Measurements from ENCODE around the gene FAT1.

FAT1 gene

DNA sequence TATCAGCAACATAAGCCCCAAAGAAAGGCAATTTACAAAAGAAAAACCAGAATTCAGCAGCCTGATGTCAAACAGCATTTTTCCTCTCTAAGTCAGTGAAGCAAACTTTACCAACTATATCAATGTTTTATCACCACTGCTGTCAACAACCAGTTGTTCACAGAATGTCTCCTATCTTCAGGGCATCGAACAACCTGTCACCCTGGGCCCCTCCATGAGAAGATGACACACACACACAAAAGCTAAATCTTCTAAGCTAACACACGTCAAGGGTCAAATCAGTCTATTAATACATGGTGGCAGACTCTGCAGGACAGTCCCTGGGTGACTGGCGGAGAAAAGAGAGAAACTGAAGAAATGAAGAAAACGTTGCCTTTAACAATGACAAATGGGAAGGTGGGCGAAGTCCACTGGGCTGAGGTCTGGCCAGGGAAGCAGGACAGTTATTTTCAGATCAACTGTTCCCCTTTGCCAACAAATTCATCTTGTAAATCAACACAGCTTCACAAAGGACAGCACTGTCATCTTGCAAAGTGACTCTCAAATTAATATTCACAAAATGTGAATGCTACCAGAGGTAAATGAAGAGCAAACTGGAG lies 13.0 kb downstream of the FAT1 start:
- no CpG with 5 or more reads among the region's 5 CpGs for WGBS (ENCODE audit: extremely low coverage, insufficient coverage, insufficient read length)
- Histone ChIP-seq H3K4me1 (ENCODE audit: control insufficient read depth in 1 of 2, insufficient read depth in 2 of 2, low read length in 2 of 2) (peaks cover 0 to 2% of the 10 kb centered on the region in 2 experiments), H3K9me3 (ENCODE audit: insufficient read depth, low read depth, low read length) (no peaks in the 10 kb centered on the region), H3K18ac (ENCODE audit: low read length) (no peak overlapping the region), H2BK120ac (ENCODE audit: insufficient read depth, low read length, poor library complexity) (no peak overlapping the region), H2AK5ac (ENCODE audit: low read length) (no peak overlapping the region), H3K14ac (ENCODE audit: low read length) (no peak overlapping the region), H4K8ac (ENCODE audit: low read depth, low read length) (no peak overlapping the region), H3K79me2 (ENCODE audit: control insufficient read depth, insufficient read depth, low read length, poor library complexity) (peaks cover 14% of the 10 kb centered on the region), H3K4ac (ENCODE audit: low read depth, low read length) (no peak overlapping the region), H3K4me2 (ENCODE audit: low read length) (no peak overlapping the region), H3K27me3 (ENCODE audit: insufficient read depth, low read length) (no peaks in the 10 kb centered on the region), H3K36me3 (ENCODE audit: control insufficient read depth in 1 of 2, insufficient read depth in 2 of 2, low read length in 2 of 2) (peaks cover 22 to 34% of the 10 kb centered on the region in 2 experiments), H3K79me1 (ENCODE audit: low read length) (no peaks in the 10 kb centered on the region), H2AFZ (ENCODE audit: insufficient read depth, low read length, poor library complexity) (no peak overlapping the region), H3K27ac (ENCODE audit: low read depth, low read length) (no peak overlapping the region), H4K91ac (ENCODE audit: low read depth, low read length) (no peak overlapping the region), H2BK12ac (ENCODE audit: low read length) (no peak overlapping the region), H2BK5ac (ENCODE audit: low read depth, low read length, poor library complexity) (no peak overlapping the region), H3K23ac (ENCODE audit: low read length) (no peak overlapping the region), H3K9ac (ENCODE audit: low read length) (no peak overlapping the region), H3K4me3 (ENCODE audit: low read depth, low read length) (no peak overlapping the region), H4K12ac (ENCODE audit: low read depth, low read length) (no peak overlapping the region)
- no peak for DNase-seq

DNA sequence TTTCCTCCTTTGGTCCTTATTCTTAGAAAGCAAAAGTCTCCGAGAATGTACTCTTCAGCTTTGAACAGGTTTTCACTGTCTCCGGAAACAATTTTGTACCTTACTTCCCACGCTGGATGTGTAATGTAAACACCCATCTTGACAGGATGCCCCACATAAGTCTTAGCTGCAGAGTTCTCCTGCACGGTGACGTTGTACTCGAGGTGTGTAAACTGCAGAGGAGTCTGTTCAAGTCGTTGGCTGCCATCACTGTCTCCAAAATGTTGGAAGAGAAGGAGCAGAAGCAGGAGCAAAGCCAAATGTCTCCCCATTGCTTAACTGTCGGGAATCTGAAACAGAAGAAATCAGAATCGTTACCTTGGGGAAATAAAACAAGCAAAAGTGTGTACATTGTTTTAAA lies 14.1 kb downstream of the FAT1 start:
- peak overlapping the region; percentile 8 for H3K4ac ChIP-seq (ENCODE audit: low read depth, low read length)
- no CpG with 5 or more reads among the region's 9 CpGs for WGBS (ENCODE audit: extremely low coverage, insufficient coverage, insufficient read length)
- H4K91ac ChIP-seq (ENCODE audit: low read depth, low read length) = no peak overlapping the region
- H3K79me1 ChIP-seq (ENCODE audit: low read length) = no peaks in the 10 kb centered on the region
- H3K27ac ChIP-seq (ENCODE audit: low read depth, low read length) = no peak overlapping the region
- no peak overlapping the region for H2AFZ ChIP-seq (ENCODE audit: insufficient read depth, low read length, poor library complexity)
- peaks cover 0 to 2% of the 10 kb centered on the region in 2 experiments for H3K4me1 ChIP-seq (ENCODE audit: control insufficient read depth in 1 of 2, insufficient read depth in 2 of 2, low read length in 2 of 2)
- H3K4me2 ChIP-seq (ENCODE audit: low read length) = no peak overlapping the region
- H4K8ac ChIP-seq (ENCODE audit: low read depth, low read length) = no peak overlapping the region
- no peak overlapping the region for H2BK5ac ChIP-seq (ENCODE audit: low read depth, low read length, poor library complexity)
- no peak overlapping the region for H2BK120ac ChIP-seq (ENCODE audit: insufficient read depth, low read length, poor library complexity)
- H3K4me3 ChIP-seq (ENCODE audit: low read depth, low read length) = no peak overlapping the region
- H3K23ac ChIP-seq (ENCODE audit: low read length) = peak overlapping the region; percentile 11
- no peaks in the 10 kb centered on the region for H3K9me3 ChIP-seq (ENCODE audit: insufficient read depth, low read depth, low read length)
- no peak overlapping the region for H2AK5ac ChIP-seq (ENCODE audit: low read length)
- DNase-seq = no peak
- no peak overlapping the region for H2BK12ac ChIP-seq (ENCODE audit: low read length)
- no peaks in the 10 kb centered on the region for H3K27me3 ChIP-seq (ENCODE audit: insufficient read depth, low read length)
- H3K36me3 ChIP-seq (ENCODE audit: control insufficient read depth in 1 of 2, insufficient read depth in 2 of 2, low read length in 2 of 2) = peaks cover 23 to 39% of the 10 kb centered on the region in 2 experiments
- peaks cover 9% of the 10 kb centered on the region for H3K79me2 ChIP-seq (ENCODE audit: control insufficient read depth, insufficient read depth, low read length, poor library complexity)
- no peak overlapping the region for H4K12ac ChIP-seq (ENCODE audit: low read depth, low read length)
- no peak overlapping the region for H3K18ac ChIP-seq (ENCODE audit: low read length)
- no peak overlapping the region for H3K9ac ChIP-seq (ENCODE audit: low read length)
- no peak overlapping the region for H3K14ac ChIP-seq (ENCODE audit: low read length)

DNA sequence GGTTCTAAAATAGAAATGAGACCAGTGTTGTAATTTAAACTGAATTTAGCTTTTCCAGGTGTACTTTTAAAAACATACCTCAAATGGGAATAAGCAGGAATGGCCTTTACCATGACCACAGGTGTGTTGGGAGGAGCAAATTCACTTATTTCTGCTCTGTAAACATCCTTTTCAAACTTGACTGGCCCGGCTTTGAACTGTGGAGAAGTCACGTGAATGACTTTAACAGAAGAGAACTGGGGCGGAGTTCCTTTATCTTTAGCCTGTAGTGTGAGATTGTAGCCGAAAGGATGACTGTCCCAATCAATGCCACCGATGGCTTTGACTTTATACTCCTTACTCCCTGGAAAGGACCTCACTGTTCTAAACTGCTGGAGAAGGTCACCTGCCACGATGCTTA lies 15.1 kb downstream of the FAT1 start:
- Histone ChIP-seq H3K27ac (ENCODE audit: low read depth, low read length) (no peak overlapping the region), H2BK5ac (ENCODE audit: low read depth, low read length, poor library complexity) (no peak overlapping the region), H2BK120ac (ENCODE audit: insufficient read depth, low read length, poor library complexity) (no peak overlapping the region), H2AK5ac (ENCODE audit: low read length) (no peak overlapping the region), H3K9me3 (ENCODE audit: insufficient read depth, low read depth, low read length) (no peaks in the 10 kb centered on the region), H2AFZ (ENCODE audit: insufficient read depth, low read length, poor library complexity) (no peak overlapping the region), H3K79me1 (ENCODE audit: low read length) (no peaks in the 10 kb centered on the region), H4K8ac (ENCODE audit: low read depth, low read length) (no peak overlapping the region), H4K91ac (ENCODE audit: low read depth, low read length) (no peak overlapping the region), H3K4me1 (ENCODE audit: control insufficient read depth in 1 of 2, insufficient read depth in 2 of 2, low read length in 2 of 2) (peaks cover 0 to 3% of the 10 kb centered on the region in 2 experiments), H3K14ac (ENCODE audit: low read length) (no peak overlapping the region), H3K4me3 (ENCODE audit: low read depth, low read length) (no peak overlapping the region), H3K23ac (ENCODE audit: low read length) (no peak overlapping the region), H3K4ac (ENCODE audit: low read depth, low read length) (no peak overlapping the region), H3K18ac (ENCODE audit: low read length) (peak overlapping the region; percentile 29), H3K4me2 (ENCODE audit: low read length) (no peak overlapping the region), H3K27me3 (ENCODE audit: insufficient read depth, low read length) (no peaks in the 10 kb centered on the region), H3K36me3 (ENCODE audit: control insufficient read depth in 1 of 2, insufficient read depth in 2 of 2, low read length in 2 of 2) (peaks cover 24 to 39% of the 10 kb centered on the region in 2 experiments), H3K9ac (ENCODE audit: low read length) (no peak overlapping the region), H4K12ac (ENCODE audit: low read depth, low read length) (no peak overlapping the region), H3K79me2 (ENCODE audit: control insufficient read depth, insufficient read depth, low read length, poor library complexity) (peaks cover 4% of the 10 kb centered on the region), H2BK12ac (ENCODE audit: low read length) (no peak overlapping the region)
- WGBS (ENCODE audit: extremely low coverage, insufficient coverage, insufficient read length) = no CpG with 5 or more reads among the region's 6 CpGs
- no peak for DNase-seq

DNA sequence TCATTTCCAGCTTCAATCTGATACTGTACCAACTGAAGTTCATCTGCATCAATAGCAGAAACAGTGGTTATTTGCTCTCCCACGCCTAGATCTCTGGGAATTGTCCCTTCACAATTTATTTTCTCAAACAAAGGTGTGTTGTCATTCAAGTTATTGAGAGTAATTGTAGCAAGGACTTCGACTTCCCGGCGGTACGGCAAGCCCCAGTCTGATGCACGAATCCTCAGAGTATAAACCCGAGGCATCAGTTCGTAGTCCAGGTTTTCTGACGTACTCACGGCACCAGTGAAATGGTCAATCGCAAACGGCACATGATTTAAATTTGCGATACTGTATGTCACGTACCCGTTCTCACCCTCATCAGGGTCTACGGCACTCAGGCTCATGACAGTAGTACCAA lies 15.7 kb downstream of the FAT1 start:
- Histone ChIP-seq H4K91ac (ENCODE audit: low read depth, low read length) (no peak overlapping the region), H2BK5ac (ENCODE audit: low read depth, low read length, poor library complexity) (no peak overlapping the region), H4K8ac (ENCODE audit: low read depth, low read length) (no peak overlapping the region), H3K4me2 (ENCODE audit: low read length) (no peak overlapping the region), H3K4me1 (ENCODE audit: control insufficient read depth in 1 of 2, insufficient read depth in 2 of 2, low read length in 2 of 2) (peaks cover 0 to 2% of the 10 kb centered on the region in 2 experiments), H3K23ac (ENCODE audit: low read length) (no peak overlapping the region), H2AK5ac (ENCODE audit: low read length) (no peak overlapping the region), H3K4me3 (ENCODE audit: low read depth, low read length) (no peak overlapping the region), H3K79me1 (ENCODE audit: low read length) (no peaks in the 10 kb centered on the region), H3K27ac (ENCODE audit: low read depth, low read length) (no peak overlapping the region), H2AFZ (ENCODE audit: insufficient read depth, low read length, poor library complexity) (no peak overlapping the region), H3K79me2 (ENCODE audit: control insufficient read depth, insufficient read depth, low read length, poor library complexity) (peaks cover 5% of the 10 kb centered on the region), H3K27me3 (ENCODE audit: insufficient read depth, low read length) (no peaks in the 10 kb centered on the region), H2BK120ac (ENCODE audit: insufficient read depth, low read length, poor library complexity) (no peak overlapping the region), H3K9ac (ENCODE audit: low read length) (no peak overlapping the region), H4K12ac (ENCODE audit: low read depth, low read length) (peak overlapping the region; percentile 3), H3K9me3 (ENCODE audit: insufficient read depth, low read depth, low read length) (no peaks in the 10 kb centered on the region), H2BK12ac (ENCODE audit: low read length) (no peak overlapping the region), H3K18ac (ENCODE audit: low read length) (no peak overlapping the region), H3K4ac (ENCODE audit: low read depth, low read length) (no peak overlapping the region), H3K36me3 (ENCODE audit: control insufficient read depth in 1 of 2, insufficient read depth in 2 of 2, low read length in 2 of 2) (peaks cover 26 to 41% of the 10 kb centered on the region in 2 experiments), H3K14ac (ENCODE audit: low read length) (no peak overlapping the region)
- no peak for DNase-seq
- no CpG with 5 or more reads among the region's 16 CpGs for WGBS (ENCODE audit: extremely low coverage, insufficient coverage, insufficient read length)
